Kidney epithelial cell (primary cell): ENCODE data around the gene ZNF423. TPM values are rescaled to one million over a fixed set of nuclear protein-coding genes. Genes with fewer than 3 reads are reported as not detected.

Source experiments
- DNase-seq: peaks from one replicate; pipeline ENCODE4 v3.0.0-alpha.2; 2010; ENCODE audit warnings: low read depth
- H3K27me3 ChIP-seq: 2 replicates; pipeline ENCODE4 v1.6.0; 2011; ENCODE audit warnings: low read length; ENCODE audit not compliant: control insufficient read depth, insufficient read depth
- H3K36me3 ChIP-seq: 2 replicates; pipeline ENCODE4 v1.5.1; 2011; ENCODE audit warnings: low read length; ENCODE audit not compliant: control insufficient read depth, insufficient read depth
- H3K4me3 ChIP-seq: 2 replicates; pipeline ENCODE4 v1.5.1; 2011; ENCODE audit warnings: low read depth, mild to moderate bottlenecking, control low read depth, low read length
- CTCF ChIP-seq: IDR thresholded peaks from 2 replicates; pipeline ENCODE4 v1.5.1; 2011; ENCODE audit warnings: mild to moderate bottlenecking, moderate library complexity, low read length, control low read depth, inconsistent platforms; ENCODE audit not compliant: insufficient read depth, poor library complexity, severe bottlenecking
- total RNA-seq: library from RNA; depleted of rRNA; stranded (reverse); fragments of >200 nt; gene quantifications from 2 replicates; pipeline ENCODE4 v1.2.3, GENCODE V29; 2015

ZNF423 gene
- total RNA-seq, 1 donor from 2014 or later, result 3.6 TPM

GRCh38 chr16:49521734-49522325 lies 334.1 kb downstream of the ZNF423 start:
- TF ChIP-seq CTCF, result no peak
- no peak for DNase-seq
- Histone ChIP-seq H3K27me3 (no peaks in the 10 kb centered on the region), H3K4me3 (no peak overlapping the region), H3K36me3 (no peaks in the 10 kb centered on the region)

GRCh38 chr16:49520492-49521038 lies 335.3 kb downstream of the ZNF423 start:
- H3K36me3 ChIP-seq, result no peaks in the 10 kb centered on the region
- no peak for DNase-seq
- H3K4me3 ChIP-seq, result no peak overlapping the region
- H3K27me3 ChIP-seq, result no peaks in the 10 kb centered on the region
- TF ChIP-seq CTCF, result no peak

- no peak for DNase-seq
- Histone ChIP-seq H3K4me3 (no peak overlapping the region), H3K36me3 (no peaks in the 10 kb centered on the region), H3K27me3 (no peaks in the 10 kb centered on the region)
- TF ChIP-seq CTCF, result no peak
These were observed 336.2 kb downstream of the ZNF423 start for GRCh38 chr16:49519741-49520140.

- TF ChIP-seq CTCF, result no peak
- Histone ChIP-seq H3K36me3 (no peaks in the 10 kb centered on the region), H3K4me3 (no peak overlapping the region), H3K27me3 (no peaks in the 10 kb centered on the region)
- DNase-seq, result no peak
These were observed 336.8 kb downstream of the ZNF423 start for GRCh38 chr16:49519008-49519656.

- H3K27me3 ChIP-seq, result no peaks in the 10 kb centered on the region
- no peak for DNase-seq
- no peak for TF ChIP-seq CTCF
These were observed 339.4 kb downstream of the ZNF423 start for GRCh38 chr16:49516382-49517036.

More at GRCh38 chr16:49516382-49517036, 339.4 kb downstream of the ZNF423 start:
- Histone ChIP-seq H3K36me3 (no peaks in the 10 kb centered on the region), H3K4me3 (no peak overlapping the region)
